K562 (cell line): ENCODE results near the gene SAPCD1. TPM values are rescaled to one million over a fixed set of nuclear protein-coding genes. Genes with fewer than 3 reads are reported as not detected.

ENCODE experiments used
- JUNB ChIP-seq: fragments of 450-650 bp; formaldehyde crosslinking; conservative IDR thresholded peaks from 2 replicates; pipeline ENCODE4 v1.4.0; 2020; ENCODE audit warnings: mild to moderate bottlenecking
- MAFK ChIP-seq: IDR thresholded peaks from 2 replicates; pipeline ENCODE4 v1.6.1; 2011; ENCODE audit warnings: low read length, improper control_type of control experiment
- NCOA4 ChIP-seq: fragments of 450-650 bp; IDR thresholded peaks from 2 replicates; pipeline ENCODE4 v1.6.1; 2018; ENCODE audit warnings: mild to moderate bottlenecking; ENCODE audit not compliant: partially characterized antibody
- NONO ChIP-seq, 2 experiments: fragments of 200-400 bp in 1 of 2; fragments of 450-650 bp in 1 of 2; formaldehyde crosslinking in 1 of 2; IDR thresholded peaks; 2 replicates each; pipeline ENCODE4 v1.6.1; 2017; ENCODE audit warnings: low read depth in 2 of 2, mild to moderate bottlenecking in 2 of 2, moderate library complexity in 2 of 2, low read length in 1 of 2
- PTBP1 ChIP-seq: fragments of 200-400 bp; formaldehyde crosslinking; IDR thresholded peaks from 2 replicates; pipeline ENCODE4 v1.6.1; 2017; ENCODE audit warnings: low read depth, low read length
- RAD21 ChIP-seq, 2 experiments: fragments of 250-450 bp in 1 of 2; fragments of 450-650 bp in 1 of 2; sonication (Bioruptor Pico) in 1 of 2; formaldehyde crosslinking in 1 of 2; IDR thresholded peaks in 1 of 2; conservative IDR thresholded peaks in 1 of 2; 2 replicates each; pipeline versions ENCODE4 v1.4.0 to v1.8.0; 2020 to 2022; ENCODE audit warnings: mild to moderate bottlenecking in 2 of 2, moderate library complexity in 1 of 2
- RBBP5 ChIP-seq: fragments of 200-600 bp; sonication (generic); IDR thresholded peaks from 2 replicates; pipeline ENCODE4 v1.6.1; 2012; ENCODE audit warnings: borderline replicate concordance, mild to moderate bottlenecking, low read length, control low read depth, inconsistent platforms; ENCODE audit not compliant: insufficient read depth, poor library complexity, severe bottlenecking
- SMARCE1 ChIP-seq: fragments of 450-650 bp; IDR thresholded peaks from 2 replicates; pipeline ENCODE4 v1.7.1; 2016; ENCODE audit warnings: mild to moderate bottlenecking
- TBP ChIP-seq: optimal IDR thresholded peaks from 2 replicates; pipeline ENCODE3; 2011; ENCODE audit warnings: low read depth, low read length, improper control_type of control experiment
- U2AF2 ChIP-seq: fragments of 200-400 bp; formaldehyde crosslinking; optimal IDR thresholded peaks from 2 replicates; pipeline ENCODE3; 2017; ENCODE audit warnings: low read depth, mild to moderate bottlenecking, low read length
- ZBED1 ChIP-seq: IDR thresholded peaks from 2 replicates; pipeline ENCODE4 v1.6.1; 2014
- ZFP30 ChIP-seq: fragments of 250-450 bp; sonication (Bioruptor Pico); IDR thresholded peaks from 2 replicates; pipeline ENCODE4 v1.8.0; 2022; ENCODE audit warnings: moderate library complexity, mild to moderate bottlenecking, inconsistent platforms, borderline replicate concordance
- ZNF134 ChIP-seq: fragments of 250-450 bp; sonication (Bioruptor Pico); conservative IDR thresholded peaks from 2 replicates; pipeline ENCODE4 v1.4.0; 2020
- polyA plus RNA-seq, 8 experiments: library from polyadenylated mRNA; depleted of rRNA in 4 of 8; stranded (reverse) in 5 of 8; unstranded in 3 of 8; fragments of >200 nt; fragmentation: Nextera tagmentation in 2 of 8; fragmentation: Illumina TruSeq in 1 of 8; extraction: Ambion mirVana in 2 of 8; extraction: Trizol in 1 of 8; gene quantifications; 2 replicates each; pipeline versions ENCODE4 v1.2.1 to v1.2.3, GENCODE V29; 2011 to 2014; ENCODE audit warnings: inconsistent platforms in 1 of 8, missing spikeins in 1 of 8
- total RNA-seq, 7 experiments: library from RNA; depleted of rRNA in 6 of 7; stranded (reverse); fragments of >200 nt in 6 of 7; fragmentation: Illumina TruSeq in 2 of 7; extraction: Trizol in 2 of 7; gene quantifications; 2 replicates each; pipeline versions ENCODE4 v1.2.1 to v1.2.3, GENCODE V29; 2011 to 2021; ENCODE audit warnings: low replicate concordance in 1 of 7
- TF ChIP-seq, protein P1 (sequence below): sonication (generic); formaldehyde crosslinking; IDR thresholded peaks from 2 replicates; pipeline ENCODE4 v1.8.0; 2022; ENCODE audit warnings: missing genetic modification reagents, mild to moderate bottlenecking, moderate library complexity, borderline replicate concordance
- TF ChIP-seq, protein P2 (sequence below): fragments of 250-450 bp; sonication (Bioruptor Pico); IDR thresholded peaks from 2 replicates; pipeline ENCODE4 v1.4.0; 2020; ENCODE audit warnings: mild to moderate bottlenecking, moderate library complexity, borderline replicate concordance
- TF ChIP-seq, protein P3 (sequence below): sonication (generic); formaldehyde crosslinking; IDR thresholded peaks from 2 replicates; pipeline ENCODE4 v1.8.0; 2022; ENCODE audit warnings: mild to moderate bottlenecking, missing genetic modification reagents, borderline replicate concordance
- TF ChIP-seq, protein P4 (sequence below): fragments of 250-450 bp; sonication (Bioruptor Pico); IDR thresholded peaks from 2 replicates; pipeline ENCODE4 v1.9.0; 2021; ENCODE audit warnings: mild to moderate bottlenecking, inconsistent platforms
- TF ChIP-seq, protein P5 (sequence below): IDR thresholded peaks from 3 replicates; pipeline ENCODE4 v1.6.1; 2011; ENCODE audit warnings: borderline replicate concordance, mild to moderate bottlenecking; ENCODE audit not compliant: insufficient read length, insufficient read depth

The SAPCD1 gene
- total and polyA plus RNA-seq, 9 of the 15 experiments (the other 6 are each of a cell fraction or from before 2014, with no cell fraction given), result 2.6 to 30.2 (median 7.4) TPM

DNA sequence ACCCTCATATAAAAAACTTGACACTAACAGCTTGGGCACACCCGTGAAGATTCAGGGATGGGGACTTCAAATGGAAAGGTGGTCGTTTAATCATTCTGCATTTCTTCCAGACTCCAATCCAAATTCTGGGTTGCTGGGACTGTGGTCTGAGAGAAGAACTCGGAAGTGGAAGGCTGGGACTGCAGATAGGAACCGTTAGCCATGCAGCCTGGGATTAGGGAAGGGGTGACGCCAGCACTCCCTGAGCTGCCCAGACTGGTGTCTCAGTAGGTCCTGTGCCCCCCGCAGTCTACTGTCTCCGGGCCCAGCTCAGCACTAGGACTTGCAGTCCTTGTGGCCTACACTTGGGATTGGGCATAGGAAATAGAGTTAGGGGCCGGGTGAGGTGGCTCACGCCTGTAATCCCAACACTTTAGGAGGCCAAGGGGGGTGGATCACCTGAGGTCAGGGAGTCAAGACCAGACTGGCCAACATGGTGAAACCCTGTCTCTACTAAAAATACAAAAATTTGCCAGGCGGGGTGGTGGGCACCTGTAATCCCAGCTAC is 25.6 kb upstream of the SAPCD1 start (continued):
- TF ChIP-seq, protein P1, sequence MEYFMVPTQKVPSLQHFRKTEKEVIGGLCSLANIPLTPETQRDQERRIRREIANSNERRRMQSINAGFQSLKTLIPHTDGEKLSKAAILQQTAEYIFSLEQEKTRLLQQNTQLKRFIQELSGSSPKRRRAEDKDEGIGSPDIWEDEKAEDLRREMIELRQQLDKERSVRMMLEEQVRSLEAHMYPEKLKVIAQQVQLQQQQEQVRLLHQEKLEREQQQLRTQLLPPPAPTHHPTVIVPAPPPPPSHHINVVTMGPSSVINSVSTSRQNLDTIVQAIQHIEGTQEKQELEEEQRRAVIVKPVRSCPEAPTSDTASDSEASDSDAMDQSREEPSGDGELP (CRISPR knock-in tag), result no peak
- TF ChIP-seq, protein P2, sequence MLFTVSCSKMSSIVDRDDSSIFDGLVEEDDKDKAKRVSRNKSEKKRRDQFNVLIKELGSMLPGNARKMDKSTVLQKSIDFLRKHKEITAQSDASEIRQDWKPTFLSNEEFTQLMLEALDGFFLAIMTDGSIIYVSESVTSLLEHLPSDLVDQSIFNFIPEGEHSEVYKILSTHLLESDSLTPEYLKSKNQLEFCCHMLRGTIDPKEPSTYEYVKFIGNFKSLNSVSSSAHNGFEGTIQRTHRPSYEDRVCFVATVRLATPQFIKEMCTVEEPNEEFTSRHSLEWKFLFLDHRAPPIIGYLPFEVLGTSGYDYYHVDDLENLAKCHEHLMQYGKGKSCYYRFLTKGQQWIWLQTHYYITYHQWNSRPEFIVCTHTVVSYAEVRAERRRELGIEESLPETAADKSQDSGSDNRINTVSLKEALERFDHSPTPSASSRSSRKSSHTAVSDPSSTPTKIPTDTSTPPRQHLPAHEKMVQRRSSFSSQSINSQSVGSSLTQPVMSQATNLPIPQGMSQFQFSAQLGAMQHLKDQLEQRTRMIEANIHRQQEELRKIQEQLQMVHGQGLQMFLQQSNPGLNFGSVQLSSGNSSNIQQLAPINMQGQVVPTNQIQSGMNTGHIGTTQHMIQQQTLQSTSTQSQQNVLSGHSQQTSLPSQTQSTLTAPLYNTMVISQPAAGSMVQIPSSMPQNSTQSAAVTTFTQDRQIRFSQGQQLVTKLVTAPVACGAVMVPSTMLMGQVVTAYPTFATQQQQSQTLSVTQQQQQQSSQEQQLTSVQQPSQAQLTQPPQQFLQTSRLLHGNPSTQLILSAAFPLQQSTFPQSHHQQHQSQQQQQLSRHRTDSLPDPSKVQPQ, result no peak
- TF ChIP-seq TBP, result no peak
- no peak for TF ChIP-seq RAD21 (CRISPR knock-in tag; conservative IDR thresholded peaks at IDR 0.05 in 1 of 2, IDR thresholded peaks at IDR 0.05 in 1 of 2)
- no peak for TF ChIP-seq MAFK
- TF ChIP-seq, protein P3, sequence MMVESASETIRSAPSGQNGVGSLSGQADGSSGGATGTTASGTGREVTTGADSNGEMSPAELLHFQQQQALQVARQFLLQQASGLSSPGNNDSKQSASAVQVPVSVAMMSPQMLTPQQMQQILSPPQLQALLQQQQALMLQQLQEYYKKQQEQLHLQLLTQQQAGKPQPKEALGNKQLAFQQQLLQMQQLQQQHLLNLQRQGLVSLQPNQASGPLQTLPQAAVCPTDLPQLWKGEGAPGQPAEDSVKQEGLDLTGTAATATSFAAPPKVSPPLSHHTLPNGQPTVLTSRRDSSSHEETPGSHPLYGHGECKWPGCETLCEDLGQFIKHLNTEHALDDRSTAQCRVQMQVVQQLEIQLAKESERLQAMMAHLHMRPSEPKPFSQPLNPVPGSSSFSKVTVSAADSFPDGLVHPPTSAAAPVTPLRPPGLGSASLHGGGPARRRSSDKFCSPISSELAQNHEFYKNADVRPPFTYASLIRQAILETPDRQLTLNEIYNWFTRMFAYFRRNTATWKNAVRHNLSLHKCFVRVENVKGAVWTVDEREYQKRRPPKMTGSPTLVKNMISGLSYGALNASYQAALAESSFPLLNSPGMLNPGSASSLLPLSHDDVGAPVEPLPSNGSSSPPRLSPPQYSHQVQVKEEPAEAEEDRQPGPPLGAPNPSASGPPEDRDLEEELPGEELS (CRISPR knock-in tag), result peak; percentile 78; the same call in 1 of the 2 replicates
- no peak for TF ChIP-seq ZBED1
- no peak for TF ChIP-seq RBBP5
- TF ChIP-seq NCOA4, result no peak
- no peak for TF ChIP-seq ZNF134 (CRISPR knock-in tag)
- no peak for TF ChIP-seq JUNB (CRISPR knock-in tag)
- no peak for TF ChIP-seq NONO (IDR thresholded peaks at IDR 0.05; ENCODE audit: low read depth in 2 of 2, low read length in 1 of 2)
- no peak for TF ChIP-seq PTBP1
- TF ChIP-seq U2AF2, result no peak
- TF ChIP-seq, protein P4, sequence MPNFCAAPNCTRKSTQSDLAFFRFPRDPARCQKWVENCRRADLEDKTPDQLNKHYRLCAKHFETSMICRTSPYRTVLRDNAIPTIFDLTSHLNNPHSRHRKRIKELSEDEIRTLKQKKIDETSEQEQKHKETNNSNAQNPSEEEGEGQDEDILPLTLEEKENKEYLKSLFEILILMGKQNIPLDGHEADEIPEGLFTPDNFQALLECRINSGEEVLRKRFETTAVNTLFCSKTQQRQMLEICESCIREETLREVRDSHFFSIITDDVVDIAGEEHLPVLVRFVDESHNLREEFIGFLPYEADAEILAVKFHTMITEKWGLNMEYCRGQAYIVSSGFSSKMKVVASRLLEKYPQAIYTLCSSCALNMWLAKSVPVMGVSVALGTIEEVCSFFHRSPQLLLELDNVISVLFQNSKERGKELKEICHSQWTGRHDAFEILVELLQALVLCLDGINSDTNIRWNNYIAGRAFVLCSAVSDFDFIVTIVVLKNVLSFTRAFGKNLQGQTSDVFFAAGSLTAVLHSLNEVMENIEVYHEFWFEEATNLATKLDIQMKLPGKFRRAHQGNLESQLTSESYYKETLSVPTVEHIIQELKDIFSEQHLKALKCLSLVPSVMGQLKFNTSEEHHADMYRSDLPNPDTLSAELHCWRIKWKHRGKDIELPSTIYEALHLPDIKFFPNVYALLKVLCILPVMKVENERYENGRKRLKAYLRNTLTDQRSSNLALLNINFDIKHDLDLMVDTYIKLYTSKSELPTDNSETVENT (CRISPR knock-in tag), result peak; percentile 77; the same call in 1 of the 2 replicates
- TF ChIP-seq, protein P5, sequence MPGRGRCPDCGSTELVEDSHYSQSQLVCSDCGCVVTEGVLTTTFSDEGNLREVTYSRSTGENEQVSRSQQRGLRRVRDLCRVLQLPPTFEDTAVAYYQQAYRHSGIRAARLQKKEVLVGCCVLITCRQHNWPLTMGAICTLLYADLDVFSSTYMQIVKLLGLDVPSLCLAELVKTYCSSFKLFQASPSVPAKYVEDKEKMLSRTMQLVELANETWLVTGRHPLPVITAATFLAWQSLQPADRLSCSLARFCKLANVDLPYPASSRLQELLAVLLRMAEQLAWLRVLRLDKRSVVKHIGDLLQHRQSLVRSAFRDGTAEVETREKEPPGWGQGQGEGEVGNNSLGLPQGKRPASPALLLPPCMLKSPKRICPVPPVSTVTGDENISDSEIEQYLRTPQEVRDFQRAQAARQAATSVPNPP, result no peak
- TF ChIP-seq ZFP30 (CRISPR knock-in tag), result no peak
- no peak for TF ChIP-seq SMARCE1
